HepG2 (cell line): ENCODE data around the gene FOCAD. TPM values are rescaled to one million over a fixed set of nuclear protein-coding genes. Genes with fewer than 3 reads are reported as not detected.

ENCODE experiments used
- CBX1 ChIP-seq: IDR thresholded peaks from one replicate; pipeline ENCODE4 v1.6.1; 2016; ENCODE audit warnings: antibody characterized with exemption, low read depth
- DMAP1 ChIP-seq: IDR thresholded peaks from 2 replicates; pipeline ENCODE4 v1.6.1; 2016
- LCORL ChIP-seq, 2 experiments: fragments of 450-650 bp in 1 of 2; sonication (generic) in 1 of 2; formaldehyde crosslinking in 1 of 2; IDR thresholded peaks; 2 replicates each; pipeline versions ENCODE4 v1.5.0 to v1.6.1; 2017 to 2020; ENCODE audit warnings: antibody characterized with exemption in 1 of 2, missing genetic modification reagents in 1 of 2
- ZNF142 ChIP-seq: sonication (generic); formaldehyde crosslinking; IDR thresholded peaks from 2 replicates; pipeline ENCODE4 v1.4.0; 2020; ENCODE audit warnings: missing genetic modification reagents
- ZNF275 ChIP-seq: sonication (generic); formaldehyde crosslinking; IDR thresholded peaks from 2 replicates; pipeline ENCODE4 v1.8.0; 2022; ENCODE audit warnings: missing genetic modification reagents, mild to moderate bottlenecking, inconsistent platforms, borderline replicate concordance
- polyA plus RNA-seq, 8 experiments: library from polyadenylated mRNA; depleted of rRNA in 3 of 8; stranded (reverse) in 7 of 8; unstranded in 1 of 8; fragments of >200 nt; fragmentation: Illumina TruSeq in 4 of 8; extraction: Trizol in 4 of 8; gene quantifications; 2 replicates each; pipeline versions ENCODE4 v1.2.1 to v1.2.3, GENCODE V29; 2011 to 2016; ENCODE audit warnings: low read depth in 4 of 8, missing spikeins in 1 of 8, mixed read lengths in 1 of 8; ENCODE audit not compliant: insufficient read depth in 1 of 8
- total RNA-seq, 5 experiments: library from RNA; depleted of rRNA; stranded (reverse); fragments of >200 nt; fragmentation: Illumina TruSeq; extraction: Trizol; gene quantifications; 2 replicates each; pipeline ENCODE4 v1.2.3, GENCODE V29; 2016; ENCODE audit warnings: low read depth in 1 of 5
- TF ChIP-seq, protein P1 (sequence below): IDR thresholded peaks from 2 replicates; pipeline ENCODE4 v1.4.0; 2020; ENCODE audit warnings: mild to moderate bottlenecking, missing genetic modification reagents
- TF ChIP-seq, protein P2 (sequence below): sonication (generic); formaldehyde crosslinking; IDR thresholded peaks from 2 replicates; pipeline ENCODE4 v1.4.0; 2020; ENCODE audit warnings: missing genetic modification reagents

The FOCAD gene
- total and polyA plus RNA-seq, 2 of the 13 experiments (the other 11 are each of a cell fraction or from before 2014, with no cell fraction given): 18.0 to 31.1 TPM

DNA sequence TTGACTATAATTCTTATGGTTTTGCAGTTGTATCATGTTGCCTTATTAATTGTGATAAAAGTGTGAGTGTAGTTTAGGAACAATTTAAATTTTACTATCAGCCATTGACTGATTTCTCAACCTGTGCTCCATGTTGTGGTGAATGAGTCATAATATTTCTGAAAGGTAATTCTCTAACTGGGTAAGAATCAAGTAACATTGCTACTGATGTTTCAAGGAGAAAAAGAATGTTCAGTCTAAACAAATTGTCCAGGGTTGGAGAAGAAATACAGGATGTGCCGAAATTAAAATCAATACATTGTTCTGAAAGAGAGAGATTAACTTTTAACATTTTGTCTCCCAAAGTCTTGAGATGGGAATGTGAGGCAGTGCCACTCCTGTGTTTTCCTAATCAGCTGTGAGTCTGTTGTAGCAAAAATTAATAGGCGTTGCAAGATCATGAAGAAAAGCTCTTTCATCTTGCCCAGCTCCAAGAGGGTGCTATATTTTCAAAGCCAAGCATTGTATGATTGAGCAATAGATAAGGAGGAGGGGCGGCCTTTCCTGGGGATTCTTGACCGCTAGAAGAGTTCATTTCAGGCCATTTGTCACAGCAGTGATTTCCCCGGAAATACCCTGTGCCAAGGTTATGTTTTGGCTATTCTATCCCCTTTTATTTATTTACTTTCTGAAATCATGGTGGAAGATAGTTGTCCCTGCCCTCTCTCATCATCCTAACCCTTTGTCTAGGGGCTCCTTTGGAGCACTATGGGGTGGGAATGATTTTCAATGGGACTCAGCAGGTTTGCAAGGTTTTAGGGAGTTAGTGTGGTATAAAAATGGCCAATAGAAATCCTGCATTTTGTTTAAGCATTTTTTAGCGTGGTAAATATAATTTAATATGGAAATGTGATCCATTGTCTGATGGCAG, 151.6 kb downstream of the FOCAD start (continued):
- TF ChIP-seq ZNF142: no peak
- TF ChIP-seq CBX1: no peak
- TF ChIP-seq, protein P1, sequence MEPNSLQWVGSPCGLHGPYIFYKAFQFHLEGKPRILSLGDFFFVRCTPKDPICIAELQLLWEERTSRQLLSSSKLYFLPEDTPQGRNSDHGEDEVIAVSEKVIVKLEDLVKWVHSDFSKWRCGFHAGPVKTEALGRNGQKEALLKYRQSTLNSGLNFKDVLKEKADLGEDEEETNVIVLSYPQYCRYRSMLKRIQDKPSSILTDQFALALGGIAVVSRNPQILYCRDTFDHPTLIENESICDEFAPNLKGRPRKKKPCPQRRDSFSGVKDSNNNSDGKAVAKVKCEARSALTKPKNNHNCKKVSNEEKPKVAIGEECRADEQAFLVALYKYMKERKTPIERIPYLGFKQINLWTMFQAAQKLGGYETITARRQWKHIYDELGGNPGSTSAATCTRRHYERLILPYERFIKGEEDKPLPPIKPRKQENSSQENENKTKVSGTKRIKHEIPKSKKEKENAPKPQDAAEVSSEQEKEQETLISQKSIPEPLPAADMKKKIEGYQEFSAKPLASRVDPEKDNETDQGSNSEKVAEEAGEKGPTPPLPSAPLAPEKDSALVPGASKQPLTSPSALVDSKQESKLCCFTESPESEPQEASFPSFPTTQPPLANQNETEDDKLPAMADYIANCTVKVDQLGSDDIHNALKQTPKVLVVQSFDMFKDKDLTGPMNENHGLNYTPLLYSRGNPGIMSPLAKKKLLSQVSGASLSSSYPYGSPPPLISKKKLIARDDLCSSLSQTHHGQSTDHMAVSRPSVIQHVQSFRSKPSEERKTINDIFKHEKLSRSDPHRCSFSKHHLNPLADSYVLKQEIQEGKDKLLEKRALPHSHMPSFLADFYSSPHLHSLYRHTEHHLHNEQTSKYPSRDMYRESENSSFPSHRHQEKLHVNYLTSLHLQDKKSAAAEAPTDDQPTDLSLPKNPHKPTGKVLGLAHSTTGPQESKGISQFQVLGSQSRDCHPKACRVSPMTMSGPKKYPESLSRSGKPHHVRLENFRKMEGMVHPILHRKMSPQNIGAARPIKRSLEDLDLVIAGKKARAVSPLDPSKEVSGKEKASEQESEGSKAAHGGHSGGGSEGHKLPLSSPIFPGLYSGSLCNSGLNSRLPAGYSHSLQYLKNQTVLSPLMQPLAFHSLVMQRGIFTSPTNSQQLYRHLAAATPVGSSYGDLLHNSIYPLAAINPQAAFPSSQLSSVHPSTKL (CRISPR knock-in tag): peak; percentile 97
- TF ChIP-seq LCORL (IDR thresholded peaks at IDR 0.05): no peak; the same call in 1 of the 2 replicates
- TF ChIP-seq LCORL (CRISPR knock-in tag; IDR thresholded peaks at IDR 0.05): peak; percentile 73
- TF ChIP-seq ZNF275: no peak
- no peak for TF ChIP-seq DMAP1
- TF ChIP-seq, protein P2, sequence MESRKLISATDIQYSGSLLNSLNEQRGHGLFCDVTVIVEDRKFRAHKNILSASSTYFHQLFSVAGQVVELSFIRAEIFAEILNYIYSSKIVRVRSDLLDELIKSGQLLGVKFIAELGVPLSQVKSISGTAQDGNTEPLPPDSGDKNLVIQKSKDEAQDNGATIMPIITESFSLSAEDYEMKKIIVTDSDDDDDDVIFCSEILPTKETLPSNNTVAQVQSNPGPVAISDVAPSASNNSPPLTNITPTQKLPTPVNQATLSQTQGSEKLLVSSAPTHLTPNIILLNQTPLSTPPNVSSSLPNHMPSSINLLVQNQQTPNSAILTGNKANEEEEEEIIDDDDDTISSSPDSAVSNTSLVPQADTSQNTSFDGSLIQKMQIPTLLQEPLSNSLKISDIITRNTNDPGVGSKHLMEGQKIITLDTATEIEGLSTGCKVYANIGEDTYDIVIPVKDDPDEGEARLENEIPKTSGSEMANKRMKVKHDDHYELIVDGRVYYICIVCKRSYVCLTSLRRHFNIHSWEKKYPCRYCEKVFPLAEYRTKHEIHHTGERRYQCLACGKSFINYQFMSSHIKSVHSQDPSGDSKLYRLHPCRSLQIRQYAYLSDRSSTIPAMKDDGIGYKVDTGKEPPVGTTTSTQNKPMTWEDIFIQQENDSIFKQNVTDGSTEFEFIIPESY (CRISPR knock-in tag): no peak; the same call in 1 of the 2 replicates
